Liver (tissue), 9 donors: ENCODE data around the gene ST3GAL2. TPM values are rescaled to one million over a fixed set of nuclear protein-coding genes. Genes with fewer than 3 reads are reported as not detected.

Experiments
- DNase-seq: peaks from one replicate; pipeline ENCODE4 v3.0.0-alpha.2; 2017; ENCODE audit warnings: low spot score
- H3K27ac ChIP-seq, 2 donors: one replicate each; pipeline ENCODE4 v1.7.0; 2013; ENCODE audit warnings: inconsistent platforms in 2 of 2, low read length in 2 of 2, control low read depth in 1 of 2, low read depth in 1 of 2, mild to moderate bottlenecking in 1 of 2
- H3K27me3 ChIP-seq, 4 donors: one replicate each; pipeline versions ENCODE4 v1.6.1 to v1.7.0; 2013; ENCODE audit warnings: low read length in 3 of 4, inconsistent platforms in 1 of 4, mild to moderate bottlenecking in 1 of 4, moderate library complexity in 1 of 4; ENCODE audit not compliant: control insufficient read depth in 4 of 4, insufficient read depth in 4 of 4
- H3K36me3 ChIP-seq, 4 donors: one replicate each; pipeline versions ENCODE4 v1.6.1 to v1.7.0; 2013; ENCODE audit warnings: low read length in 3 of 4, mild to moderate bottlenecking in 3 of 4, low read depth in 1 of 4, moderate library complexity in 1 of 4; ENCODE audit not compliant: control insufficient read depth in 4 of 4, insufficient read depth in 3 of 4
- H3K4me1 ChIP-seq, 4 donors: one replicate each; pipeline versions ENCODE4 v1.6.1 to v1.7.0; 2013; ENCODE audit warnings: low read length in 3 of 4, mild to moderate bottlenecking in 3 of 4, moderate library complexity in 1 of 4; ENCODE audit not compliant: control insufficient read depth in 4 of 4, insufficient read depth in 4 of 4
- H3K4me3 ChIP-seq, 3 donors: one replicate each; pipeline versions ENCODE4 v1.6.1 to v1.7.0; 2013; ENCODE audit warnings: low read length in 3 of 3, control low read depth in 1 of 3, low read depth in 1 of 3, mild to moderate bottlenecking in 1 of 3
- H3K9ac ChIP-seq, 2 donors: one replicate each; pipeline ENCODE4 v1.7.0; 2013; ENCODE audit warnings: low read length in 2 of 2, mild to moderate bottlenecking in 2 of 2, moderate library complexity in 2 of 2, control low read depth in 1 of 2, low read depth in 1 of 2
- H3K9me3 ChIP-seq, 4 donors: one replicate each; pipeline versions ENCODE4 v1.6.1 to v1.7.0; 2013; ENCODE audit warnings: low read length in 3 of 4; ENCODE audit not compliant: control insufficient read depth in 4 of 4
- GABPA ChIP-seq, 2 donors: IDR thresholded peaks in 1 of 2; conservative IDR thresholded peaks in 1 of 2; 2 replicates each; pipeline ENCODE4 v1.6.1; 2016; ENCODE audit warnings: antibody characterized with exemption in 2 of 2, mild to moderate bottlenecking in 1 of 2, moderate library complexity in 1 of 2
- HNF4G ChIP-seq: IDR thresholded peaks from 2 replicates; pipeline ENCODE4 v1.6.1; 2016; ENCODE audit warnings: antibody characterized with exemption
- JUND ChIP-seq, 2 donors: IDR thresholded peaks; 2 replicates each; pipeline ENCODE4 v1.6.1; 2016; ENCODE audit warnings: antibody characterized with exemption in 2 of 2
- NR2F2 ChIP-seq: IDR thresholded peaks from 2 replicates; pipeline ENCODE4 v1.6.1; 2016; ENCODE audit warnings: antibody characterized with exemption
- RAD21 ChIP-seq, 2 donors: IDR thresholded peaks; 2 replicates each; pipeline ENCODE4 v1.6.1; 2016; ENCODE audit warnings: antibody characterized with exemption in 2 of 2, mild to moderate bottlenecking in 2 of 2
- SP1 ChIP-seq: IDR thresholded peaks from 2 replicates; pipeline ENCODE4 v1.6.1; 2018; ENCODE audit warnings: antibody characterized with exemption, mild to moderate bottlenecking
- YY1 ChIP-seq: IDR thresholded peaks from 2 replicates; pipeline ENCODE4 v1.6.1; 2016; ENCODE audit warnings: antibody characterized with exemption, mild to moderate bottlenecking
- WGBS: extraction: QIAGEN DNeasy Blood & Tissue Kit; methylation state at CpG from one replicate; pipeline ENCODE4 v1.1.7; 2013; 5-methylcytosine and 5-hydroxymethylcytosine counted together
- polyA plus RNA-seq, 2 donors: library from polyadenylated mRNA; stranded (reverse) in 1 of 2; unstranded in 1 of 2; fragments of 200-250 nt in 1 of 2; fragments of >200 nt in 1 of 2; fragmentation: Nextera tagmentation in 1 of 2; extraction: Ambion mirVana in 1 of 2; gene quantifications; one replicate each; pipeline versions ENCODE4 v1.2.1 to v1.2.3, GENCODE V29; 2013 to 2015
- total RNA-seq, 2 donors: library from RNA; depleted of rRNA; stranded (reverse); fragments of >200 nt; gene quantifications; one replicate each; pipeline ENCODE4 v1.2.3, GENCODE V29; 2014
- TF ChIP-seq, protein P1 (sequence below): IDR thresholded peaks from 2 replicates; pipeline ENCODE4 v1.6.1; 2016; ENCODE audit warnings: antibody characterized with exemption, mild to moderate bottlenecking
- TF ChIP-seq, protein P2 (sequence below): fragments of 150-350 bp; IDR thresholded peaks from 2 replicates; pipeline ENCODE4 v1.5.1; 2017; ENCODE audit warnings: improper control_type of control experiment, low read depth, low read length; ENCODE audit not compliant: missing input control
- TF ChIP-seq, protein P3 (sequence below): IDR thresholded peaks from 2 replicates; pipeline ENCODE4 v1.6.1; 2016; ENCODE audit warnings: antibody characterized with exemption
- donor health status: healthy.
- donor health status: healthy.
- donor health status: healthy.
- donor health status: healthy.
- donor health status: healthy.

Gene ST3GAL2
- total and polyA plus RNA-seq, 4 donors: 3.9 to 53.1 (median 12.9) TPM

DNA sequence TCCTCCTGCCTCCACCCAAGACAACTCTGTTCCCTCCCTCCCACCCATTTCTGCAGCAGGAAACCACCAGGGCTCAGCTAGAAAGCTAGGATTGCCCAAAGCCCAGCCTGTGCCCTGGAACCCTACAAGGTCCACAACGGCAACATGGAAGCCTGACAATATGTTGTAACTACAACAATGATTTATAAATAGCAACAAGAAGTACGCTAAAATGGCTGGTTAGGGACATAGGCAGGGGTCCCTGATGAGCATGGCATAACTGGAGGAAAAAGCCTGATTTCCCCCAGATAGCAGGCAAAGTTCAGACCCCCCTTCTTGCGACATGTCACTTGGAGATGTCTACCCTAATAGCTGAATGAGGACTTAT, 6.6 kb downstream of the ST3GAL2 start:
- DNase-seq: peak; percentile 39
- no peaks in the 10 kb centered on the region for H3K36me3 ChIP-seq
- no peaks in the 10 kb centered on the region for H3K9me3 ChIP-seq
- no peaks in the 10 kb centered on the region for H3K27me3 ChIP-seq
- H3K4me3 ChIP-seq: no peak overlapping the region
- no peak overlapping the region for H3K27ac ChIP-seq
- WGBS: 72% methylated on average over 3 of the region's 3 CpGs
- TF ChIP-seq GABPA (IDR thresholded peaks at IDR 0.05 in 1 of 2, conservative IDR thresholded peaks at IDR 0.05 in 1 of 2) (no peak), NR2F2 (no peak), YY1 (no peak), RAD21 (IDR thresholded peaks at IDR 0.05) (no peak), SP1 (no peak), HNF4G (no peak), JUND (IDR thresholded peaks at IDR 0.05) (no peak)
- TF ChIP-seq, protein P1, sequence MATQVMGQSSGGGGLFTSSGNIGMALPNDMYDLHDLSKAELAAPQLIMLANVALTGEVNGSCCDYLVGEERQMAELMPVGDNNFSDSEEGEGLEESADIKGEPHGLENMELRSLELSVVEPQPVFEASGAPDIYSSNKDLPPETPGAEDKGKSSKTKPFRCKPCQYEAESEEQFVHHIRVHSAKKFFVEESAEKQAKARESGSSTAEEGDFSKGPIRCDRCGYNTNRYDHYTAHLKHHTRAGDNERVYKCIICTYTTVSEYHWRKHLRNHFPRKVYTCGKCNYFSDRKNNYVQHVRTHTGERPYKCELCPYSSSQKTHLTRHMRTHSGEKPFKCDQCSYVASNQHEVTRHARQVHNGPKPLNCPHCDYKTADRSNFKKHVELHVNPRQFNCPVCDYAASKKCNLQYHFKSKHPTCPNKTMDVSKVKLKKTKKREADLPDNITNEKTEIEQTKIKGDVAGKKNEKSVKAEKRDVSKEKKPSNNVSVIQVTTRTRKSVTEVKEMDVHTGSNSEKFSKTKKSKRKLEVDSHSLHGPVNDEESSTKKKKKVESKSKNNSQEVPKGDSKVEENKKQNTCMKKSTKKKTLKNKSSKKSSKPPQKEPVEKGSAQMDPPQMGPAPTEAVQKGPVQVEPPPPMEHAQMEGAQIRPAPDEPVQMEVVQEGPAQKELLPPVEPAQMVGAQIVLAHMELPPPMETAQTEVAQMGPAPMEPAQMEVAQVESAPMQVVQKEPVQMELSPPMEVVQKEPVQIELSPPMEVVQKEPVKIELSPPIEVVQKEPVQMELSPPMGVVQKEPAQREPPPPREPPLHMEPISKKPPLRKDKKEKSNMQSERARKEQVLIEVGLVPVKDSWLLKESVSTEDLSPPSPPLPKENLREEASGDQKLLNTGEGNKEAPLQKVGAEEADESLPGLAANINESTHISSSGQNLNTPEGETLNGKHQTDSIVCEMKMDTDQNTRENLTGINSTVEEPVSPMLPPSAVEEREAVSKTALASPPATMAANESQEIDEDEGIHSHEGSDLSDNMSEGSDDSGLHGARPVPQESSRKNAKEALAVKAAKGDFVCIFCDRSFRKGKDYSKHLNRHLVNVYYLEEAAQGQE: no peak
- TF ChIP-seq, protein P2, sequence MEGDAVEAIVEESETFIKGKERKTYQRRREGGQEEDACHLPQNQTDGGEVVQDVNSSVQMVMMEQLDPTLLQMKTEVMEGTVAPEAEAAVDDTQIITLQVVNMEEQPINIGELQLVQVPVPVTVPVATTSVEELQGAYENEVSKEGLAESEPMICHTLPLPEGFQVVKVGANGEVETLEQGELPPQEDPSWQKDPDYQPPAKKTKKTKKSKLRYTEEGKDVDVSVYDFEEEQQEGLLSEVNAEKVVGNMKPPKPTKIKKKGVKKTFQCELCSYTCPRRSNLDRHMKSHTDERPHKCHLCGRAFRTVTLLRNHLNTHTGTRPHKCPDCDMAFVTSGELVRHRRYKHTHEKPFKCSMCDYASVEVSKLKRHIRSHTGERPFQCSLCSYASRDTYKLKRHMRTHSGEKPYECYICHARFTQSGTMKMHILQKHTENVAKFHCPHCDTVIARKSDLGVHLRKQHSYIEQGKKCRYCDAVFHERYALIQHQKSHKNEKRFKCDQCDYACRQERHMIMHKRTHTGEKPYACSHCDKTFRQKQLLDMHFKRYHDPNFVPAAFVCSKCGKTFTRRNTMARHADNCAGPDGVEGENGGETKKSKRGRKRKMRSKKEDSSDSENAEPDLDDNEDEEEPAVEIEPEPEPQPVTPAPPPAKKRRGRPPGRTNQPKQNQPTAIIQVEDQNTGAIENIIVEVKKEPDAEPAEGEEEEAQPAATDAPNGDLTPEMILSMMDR: no peak
- TF ChIP-seq, protein P3, sequence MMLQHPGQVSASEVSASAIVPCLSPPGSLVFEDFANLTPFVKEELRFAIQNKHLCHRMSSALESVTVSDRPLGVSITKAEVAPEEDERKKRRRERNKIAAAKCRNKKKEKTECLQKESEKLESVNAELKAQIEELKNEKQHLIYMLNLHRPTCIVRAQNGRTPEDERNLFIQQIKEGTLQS: no peak
- no peak overlapping the region for H3K9ac ChIP-seq
- H3K4me1 ChIP-seq: peaks cover 30 to 48% (median 33%) of the 10 kb centered on the region in 4 donors

DNA sequence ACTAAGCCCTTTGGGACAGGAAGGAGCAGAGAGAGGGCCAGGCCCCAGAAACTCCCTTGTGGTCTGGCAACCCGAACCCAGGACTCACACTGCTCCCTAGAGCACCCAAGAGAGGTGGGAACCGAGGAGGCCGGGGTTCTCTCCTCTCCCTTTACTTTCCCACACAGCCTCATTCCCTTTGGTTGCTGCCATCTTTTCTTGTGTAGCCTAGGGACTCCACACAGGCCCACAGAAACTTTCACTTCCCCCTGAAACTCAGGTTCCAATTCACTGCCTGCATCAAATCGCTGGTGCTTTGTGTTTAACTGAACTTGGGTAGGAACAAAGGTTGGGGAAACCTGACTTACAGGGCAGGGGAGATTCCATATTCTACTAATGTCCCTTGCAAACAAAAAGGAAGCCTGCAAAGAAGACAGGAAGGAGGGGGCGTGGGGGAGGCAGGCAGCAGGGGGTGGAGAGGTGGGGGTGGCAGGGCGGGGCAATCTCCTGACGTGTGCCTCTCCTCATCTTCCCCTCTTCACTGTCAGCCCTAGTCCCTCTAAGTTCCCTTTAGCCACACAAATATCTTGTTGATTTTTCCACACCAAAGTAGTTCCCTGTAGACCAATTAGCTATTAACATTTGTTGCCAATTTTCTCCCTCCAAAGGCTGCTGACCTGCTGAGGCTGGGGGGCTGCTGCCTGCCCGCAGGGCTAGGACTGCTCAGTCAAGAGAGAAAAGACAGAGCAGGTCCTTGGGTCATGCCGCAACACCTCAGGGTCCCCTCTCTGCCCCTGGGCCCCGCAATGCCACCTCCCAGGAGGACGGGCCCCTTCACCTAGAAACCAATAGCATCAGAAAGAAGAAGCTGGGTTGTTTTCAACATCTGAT, 8.0 kb downstream of the ST3GAL2 start:
- Histone ChIP-seq H3K36me3 (no peaks in the 10 kb centered on the region), H3K4me3 (no peak overlapping the region), H3K9me3 (no peaks in the 10 kb centered on the region), H3K4me1 (peaks cover 30 to 46% (median 33%) of the 10 kb centered on the region in 4 donors), H3K27me3 (no peaks in the 10 kb centered on the region), H3K9ac (peak overlapping the region in 1 of 2 donors; percentile 14), H3K27ac (peak overlapping the region; percentile 63 to 70)
- 71% methylated on average over 11 of the region's 11 CpGs for WGBS
- DNase-seq: peak; percentile 63
- peak; percentile 7 for TF ChIP-seq SP1
- TF ChIP-seq GABPA (IDR thresholded peaks at IDR 0.05 in 1 of 2, conservative IDR thresholded peaks at IDR 0.05 in 1 of 2): no peak
